C4-2B (cell line): ENCODE data around the gene HAGHL.

Experiments used
- ZFX ChIP-seq: fragments of 450-650 bp; IDR thresholded peaks from 2 replicates; pipeline ENCODE4 v1.6.1; 2017
- TF ChIP-seq, protein P1 (sequence below): fragments of 450-650 bp; conservative IDR thresholded peaks from 2 replicates; pipeline ENCODE4 v1.5.1; 2017; ENCODE audit warnings: mild to moderate bottlenecking

DNA sequence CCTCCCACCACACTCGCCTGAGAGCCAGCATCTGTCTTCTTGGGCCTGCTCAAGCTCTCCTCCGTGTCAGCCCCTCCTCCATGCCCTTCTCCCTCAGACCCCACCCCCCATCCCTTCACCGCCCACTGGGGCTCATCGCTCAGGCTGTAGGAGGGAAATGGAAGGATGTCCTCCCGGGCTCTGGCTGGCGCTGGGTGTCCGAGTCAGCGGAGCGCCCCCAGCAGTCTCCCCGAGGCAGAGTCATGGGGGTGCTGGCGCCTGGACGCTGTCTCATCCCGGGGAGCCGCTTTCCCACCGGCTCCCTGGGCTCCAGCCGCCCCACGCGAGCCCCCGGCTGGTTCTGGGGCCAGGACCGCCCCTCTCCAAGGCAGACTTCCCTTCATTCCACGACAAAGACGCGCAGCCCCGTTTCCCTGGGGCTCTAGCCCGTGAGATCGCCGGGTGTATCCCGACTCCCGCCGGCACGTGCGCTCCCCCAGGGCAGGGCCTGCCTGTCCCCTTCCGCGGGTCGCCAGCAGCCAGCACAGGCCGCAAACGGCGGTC, 6.4 kb upstream of the HAGHL start:
- TF ChIP-seq, protein P1, sequence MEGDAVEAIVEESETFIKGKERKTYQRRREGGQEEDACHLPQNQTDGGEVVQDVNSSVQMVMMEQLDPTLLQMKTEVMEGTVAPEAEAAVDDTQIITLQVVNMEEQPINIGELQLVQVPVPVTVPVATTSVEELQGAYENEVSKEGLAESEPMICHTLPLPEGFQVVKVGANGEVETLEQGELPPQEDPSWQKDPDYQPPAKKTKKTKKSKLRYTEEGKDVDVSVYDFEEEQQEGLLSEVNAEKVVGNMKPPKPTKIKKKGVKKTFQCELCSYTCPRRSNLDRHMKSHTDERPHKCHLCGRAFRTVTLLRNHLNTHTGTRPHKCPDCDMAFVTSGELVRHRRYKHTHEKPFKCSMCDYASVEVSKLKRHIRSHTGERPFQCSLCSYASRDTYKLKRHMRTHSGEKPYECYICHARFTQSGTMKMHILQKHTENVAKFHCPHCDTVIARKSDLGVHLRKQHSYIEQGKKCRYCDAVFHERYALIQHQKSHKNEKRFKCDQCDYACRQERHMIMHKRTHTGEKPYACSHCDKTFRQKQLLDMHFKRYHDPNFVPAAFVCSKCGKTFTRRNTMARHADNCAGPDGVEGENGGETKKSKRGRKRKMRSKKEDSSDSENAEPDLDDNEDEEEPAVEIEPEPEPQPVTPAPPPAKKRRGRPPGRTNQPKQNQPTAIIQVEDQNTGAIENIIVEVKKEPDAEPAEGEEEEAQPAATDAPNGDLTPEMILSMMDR = no peak
- no peak for TF ChIP-seq ZFX
